HepG2 (cell line): ENCODE results near the gene KLF13. TPM values are rescaled to one million over a fixed set of nuclear protein-coding genes. Genes with fewer than 3 reads are reported as not detected.

ENCODE experiments used
- CBX5 ChIP-seq: sonication (generic); formaldehyde crosslinking; IDR thresholded peaks from 2 replicates; pipeline ENCODE4 v1.4.0; 2020; ENCODE audit warnings: missing genetic modification reagents, borderline replicate concordance
- IRX3 ChIP-seq: sonication (generic); formaldehyde crosslinking; IDR thresholded peaks from 2 replicates; pipeline ENCODE4 v1.8.1; 2023; ENCODE audit warnings: mild to moderate bottlenecking, low read depth, missing genetic modification reagents, borderline replicate concordance
- KLF11 ChIP-seq: IDR thresholded peaks from 2 replicates; pipeline ENCODE4 v1.6.1; 2016; ENCODE audit warnings: missing compliant biosample characterization
- MYNN ChIP-seq: sonication (generic); formaldehyde crosslinking; IDR thresholded peaks from 2 replicates; pipeline ENCODE4 v1.4.0; 2020; ENCODE audit warnings: mild to moderate bottlenecking, low read depth, missing genetic modification reagents
- PRPF4 ChIP-seq: fragments of 200-400 bp; formaldehyde crosslinking; IDR thresholded peaks from 2 replicates; pipeline ENCODE4 v1.6.1; 2016; ENCODE audit warnings: low read length, low read depth; ENCODE audit not compliant: poor library complexity, severe bottlenecking
- SRSF9 ChIP-seq: fragments of 200-400 bp; formaldehyde crosslinking; IDR thresholded peaks from 2 replicates; pipeline ENCODE4 v1.6.1; 2018; ENCODE audit warnings: borderline replicate concordance, mild to moderate bottlenecking, low read depth, low read length; ENCODE audit not compliant: insufficient read depth, poor library complexity, severe bottlenecking
- ZBTB20 ChIP-seq: sonication (generic); formaldehyde crosslinking; IDR thresholded peaks from 2 replicates; pipeline ENCODE4 v1.8.1; 2023; ENCODE audit warnings: missing genetic modification reagents, low read depth, mild to moderate bottlenecking, borderline replicate concordance
- ZNF451 ChIP-seq: sonication (generic); formaldehyde crosslinking; IDR thresholded peaks from 2 replicates; pipeline ENCODE4 v1.5.0; 2020; ENCODE audit warnings: mild to moderate bottlenecking, missing genetic modification reagents
- polyA plus RNA-seq, 8 experiments: library from polyadenylated mRNA; depleted of rRNA in 3 of 8; stranded (reverse) in 7 of 8; unstranded in 1 of 8; fragments of >200 nt; fragmentation: Illumina TruSeq in 4 of 8; extraction: Trizol in 4 of 8; gene quantifications; 2 replicates each; pipeline versions ENCODE4 v1.2.1 to v1.2.3, GENCODE V29; 2011 to 2016; ENCODE audit warnings: low read depth in 4 of 8, missing spikeins in 1 of 8, mixed read lengths in 1 of 8; ENCODE audit not compliant: insufficient read depth in 1 of 8
- total RNA-seq, 5 experiments: library from RNA; depleted of rRNA; stranded (reverse); fragments of >200 nt; fragmentation: Illumina TruSeq; extraction: Trizol; gene quantifications; 2 replicates each; pipeline ENCODE4 v1.2.3, GENCODE V29; 2016; ENCODE audit warnings: low read depth in 1 of 5
- TF ChIP-seq, protein P1 (sequence below): sonication (generic); formaldehyde crosslinking; IDR thresholded peaks from 2 replicates; pipeline ENCODE4 v1.5.1; 2020; ENCODE audit warnings: missing genetic modification reagents, mild to moderate bottlenecking, borderline replicate concordance
- TF ChIP-seq, protein P2 (sequence below): sonication (generic); formaldehyde crosslinking; IDR thresholded peaks from 2 replicates; pipeline ENCODE4 v1.8.0; 2022; ENCODE audit warnings: low read depth, missing genetic modification reagents
- TF ChIP-seq, protein P3 (sequence below): sonication (generic); formaldehyde crosslinking; IDR thresholded peaks from 2 replicates; pipeline ENCODE4 v1.4.0; 2020; ENCODE audit warnings: mild to moderate bottlenecking, missing genetic modification reagents
- TF ChIP-seq, protein P4 (sequence below): sonication (generic); formaldehyde crosslinking; IDR thresholded peaks from 2 replicates; pipeline ENCODE4; 2020; ENCODE audit warnings: missing genetic modification reagents, mild to moderate bottlenecking, borderline replicate concordance
- TF ChIP-seq, protein P5 (sequence below): sonication (generic); formaldehyde crosslinking; IDR thresholded peaks from 2 replicates; pipeline ENCODE4 v1.9.0; 2022; ENCODE audit warnings: missing genetic modification reagents, mild to moderate bottlenecking, borderline replicate concordance
- TF ChIP-seq, protein P6 (sequence below): sonication (generic); formaldehyde crosslinking; IDR thresholded peaks from 2 replicates; pipeline ENCODE4 v1.4.0; 2020; ENCODE audit warnings: mild to moderate bottlenecking, missing genetic modification reagents

KLF13 gene
- total and polyA plus RNA-seq, 2 of the 13 experiments (the other 11 are each of a cell fraction or from before 2014, with no cell fraction given): 16.8 to 25.1 TPM

DNA sequence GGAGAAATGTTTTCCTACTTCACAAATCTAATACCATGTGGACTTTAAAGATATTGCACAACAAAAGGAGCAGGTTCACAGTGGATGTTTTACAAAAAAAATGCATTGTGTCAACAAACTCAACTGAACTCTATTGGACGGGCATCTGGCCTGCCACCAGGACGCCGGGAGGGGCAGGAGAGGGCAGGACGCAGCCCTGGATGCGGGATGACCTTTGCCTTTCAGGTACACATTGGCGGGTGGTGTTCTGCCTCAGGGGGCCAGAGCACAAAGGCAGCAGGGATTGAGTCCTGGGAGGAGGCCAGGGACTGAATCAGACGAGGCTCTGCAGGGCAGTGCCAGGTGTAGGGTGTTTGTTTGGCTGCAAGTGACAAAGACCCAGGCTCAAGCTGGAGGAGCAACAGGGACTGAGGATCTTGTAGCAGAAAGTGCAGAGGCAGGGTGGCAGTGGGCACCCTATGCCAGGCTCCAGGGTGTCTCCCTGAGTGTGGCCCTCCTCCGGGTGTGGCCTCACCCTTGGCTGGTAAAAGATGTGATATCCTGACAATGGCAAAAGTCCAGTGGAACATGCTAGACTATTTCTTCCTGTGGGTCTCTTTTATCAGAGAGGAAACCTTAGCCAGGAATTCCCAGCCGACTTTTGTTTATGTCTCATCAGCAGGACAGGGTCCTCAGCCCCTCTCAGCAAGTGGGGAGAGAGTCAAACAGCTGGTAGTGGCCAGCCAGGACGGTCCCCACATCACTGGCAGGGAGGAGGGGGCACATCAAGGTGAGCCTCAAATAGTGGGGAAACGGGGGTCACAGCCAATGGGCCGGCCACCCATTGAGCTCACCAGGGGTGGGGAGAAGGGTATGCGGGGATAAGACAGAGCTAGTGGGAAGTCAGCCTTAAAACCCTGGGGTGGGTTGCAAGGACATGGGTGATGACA, 29.7 kb upstream of the KLF13 start (continued):
- TF ChIP-seq, protein P1, sequence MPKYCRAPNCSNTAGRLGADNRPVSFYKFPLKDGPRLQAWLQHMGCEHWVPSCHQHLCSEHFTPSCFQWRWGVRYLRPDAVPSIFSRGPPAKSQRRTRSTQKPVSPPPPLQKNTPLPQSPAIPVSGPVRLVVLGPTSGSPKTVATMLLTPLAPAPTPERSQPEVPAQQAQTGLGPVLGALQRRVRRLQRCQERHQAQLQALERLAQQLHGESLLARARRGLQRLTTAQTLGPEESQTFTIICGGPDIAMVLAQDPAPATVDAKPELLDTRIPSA (CRISPR knock-in tag): no peak
- TF ChIP-seq, protein P2, sequence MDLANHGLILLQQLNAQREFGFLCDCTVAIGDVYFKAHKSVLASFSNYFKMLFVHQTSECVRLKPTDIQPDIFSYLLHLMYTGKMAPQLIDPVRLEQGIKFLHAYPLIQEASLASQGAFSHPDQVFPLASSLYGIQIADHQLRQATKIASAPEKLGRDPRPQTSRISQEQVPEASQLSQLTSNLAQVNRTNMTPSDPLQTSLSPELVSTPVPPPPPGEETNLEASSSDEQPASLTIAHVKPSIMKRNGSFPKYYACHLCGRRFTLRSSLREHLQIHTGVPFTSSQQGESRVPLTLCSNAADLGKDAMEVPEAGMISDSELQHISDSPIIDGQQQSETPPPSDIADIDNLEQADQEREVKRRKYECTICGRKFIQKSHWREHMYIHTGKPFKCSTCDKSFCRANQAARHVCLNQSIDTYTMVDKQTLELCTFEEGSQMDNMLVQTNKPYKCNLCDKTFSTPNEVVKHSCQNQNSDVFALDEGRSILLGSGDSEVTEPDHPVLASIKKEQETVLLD (CRISPR knock-in tag): no peak
- no peak for TF ChIP-seq PRPF4
- peak; percentile 95 for TF ChIP-seq ZBTB20 (CRISPR knock-in tag)
- TF ChIP-seq, protein P3, sequence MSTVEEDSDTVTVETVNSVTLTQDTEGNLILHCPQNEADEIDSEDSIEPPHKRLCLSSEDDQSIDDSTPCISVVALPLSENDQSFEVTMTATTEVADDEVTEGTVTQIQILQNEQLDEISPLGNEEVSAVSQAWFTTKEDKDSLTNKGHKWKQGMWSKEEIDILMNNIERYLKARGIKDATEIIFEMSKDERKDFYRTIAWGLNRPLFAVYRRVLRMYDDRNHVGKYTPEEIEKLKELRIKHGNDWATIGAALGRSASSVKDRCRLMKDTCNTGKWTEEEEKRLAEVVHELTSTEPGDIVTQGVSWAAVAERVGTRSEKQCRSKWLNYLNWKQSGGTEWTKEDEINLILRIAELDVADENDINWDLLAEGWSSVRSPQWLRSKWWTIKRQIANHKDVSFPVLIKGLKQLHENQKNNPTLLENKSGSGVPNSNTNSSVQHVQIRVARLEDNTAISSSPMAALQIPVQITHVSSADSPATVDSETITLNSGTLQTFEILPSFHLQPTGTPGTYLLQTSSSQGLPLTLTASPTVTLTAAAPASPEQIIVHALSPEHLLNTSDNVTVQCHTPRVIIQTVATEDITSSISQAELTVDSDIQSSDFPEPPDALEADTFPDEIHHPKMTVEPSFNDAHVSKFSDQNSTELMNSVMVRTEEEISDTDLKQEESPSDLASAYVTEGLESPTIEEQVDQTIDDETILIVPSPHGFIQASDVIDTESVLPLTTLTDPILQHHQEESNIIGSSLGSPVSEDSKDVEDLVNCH: no peak
- no peak for TF ChIP-seq KLF11 (CRISPR knock-in tag)
- peak; percentile 89; the same call in 1 of the 2 replicates for TF ChIP-seq CBX5
- no peak for TF ChIP-seq SRSF9
- TF ChIP-seq, protein P4, sequence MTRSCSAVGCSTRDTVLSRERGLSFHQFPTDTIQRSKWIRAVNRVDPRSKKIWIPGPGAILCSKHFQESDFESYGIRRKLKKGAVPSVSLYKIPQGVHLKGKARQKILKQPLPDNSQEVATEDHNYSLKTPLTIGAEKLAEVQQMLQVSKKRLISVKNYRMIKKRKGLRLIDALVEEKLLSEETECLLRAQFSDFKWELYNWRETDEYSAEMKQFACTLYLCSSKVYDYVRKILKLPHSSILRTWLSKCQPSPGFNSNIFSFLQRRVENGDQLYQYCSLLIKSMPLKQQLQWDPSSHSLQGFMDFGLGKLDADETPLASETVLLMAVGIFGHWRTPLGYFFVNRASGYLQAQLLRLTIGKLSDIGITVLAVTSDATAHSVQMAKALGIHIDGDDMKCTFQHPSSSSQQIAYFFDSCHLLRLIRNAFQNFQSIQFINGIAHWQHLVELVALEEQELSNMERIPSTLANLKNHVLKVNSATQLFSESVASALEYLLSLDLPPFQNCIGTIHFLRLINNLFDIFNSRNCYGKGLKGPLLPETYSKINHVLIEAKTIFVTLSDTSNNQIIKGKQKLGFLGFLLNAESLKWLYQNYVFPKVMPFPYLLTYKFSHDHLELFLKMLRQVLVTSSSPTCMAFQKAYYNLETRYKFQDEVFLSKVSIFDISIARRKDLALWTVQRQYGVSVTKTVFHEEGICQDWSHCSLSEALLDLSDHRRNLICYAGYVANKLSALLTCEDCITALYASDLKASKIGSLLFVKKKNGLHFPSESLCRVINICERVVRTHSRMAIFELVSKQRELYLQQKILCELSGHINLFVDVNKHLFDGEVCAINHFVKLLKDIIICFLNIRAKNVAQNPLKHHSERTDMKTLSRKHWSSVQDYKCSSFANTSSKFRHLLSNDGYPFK (CRISPR knock-in tag): no peak; the same call in 1 of the 2 replicates
- TF ChIP-seq ZNF451: peak; percentile 68; the same call in 1 of the 2 replicates
- TF ChIP-seq IRX3 (CRISPR knock-in tag): no peak
- no peak for TF ChIP-seq MYNN (CRISPR knock-in tag)
- TF ChIP-seq, protein P5, sequence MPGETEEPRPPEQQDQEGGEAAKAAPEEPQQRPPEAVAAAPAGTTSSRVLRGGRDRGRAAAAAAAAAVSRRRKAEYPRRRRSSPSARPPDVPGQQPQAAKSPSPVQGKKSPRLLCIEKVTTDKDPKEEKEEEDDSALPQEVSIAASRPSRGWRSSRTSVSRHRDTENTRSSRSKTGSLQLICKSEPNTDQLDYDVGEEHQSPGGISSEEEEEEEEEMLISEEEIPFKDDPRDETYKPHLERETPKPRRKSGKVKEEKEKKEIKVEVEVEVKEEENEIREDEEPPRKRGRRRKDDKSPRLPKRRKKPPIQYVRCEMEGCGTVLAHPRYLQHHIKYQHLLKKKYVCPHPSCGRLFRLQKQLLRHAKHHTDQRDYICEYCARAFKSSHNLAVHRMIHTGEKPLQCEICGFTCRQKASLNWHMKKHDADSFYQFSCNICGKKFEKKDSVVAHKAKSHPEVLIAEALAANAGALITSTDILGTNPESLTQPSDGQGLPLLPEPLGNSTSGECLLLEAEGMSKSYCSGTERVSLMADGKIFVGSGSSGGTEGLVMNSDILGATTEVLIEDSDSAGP (CRISPR knock-in tag): peak; percentile 92
- TF ChIP-seq, protein P6, sequence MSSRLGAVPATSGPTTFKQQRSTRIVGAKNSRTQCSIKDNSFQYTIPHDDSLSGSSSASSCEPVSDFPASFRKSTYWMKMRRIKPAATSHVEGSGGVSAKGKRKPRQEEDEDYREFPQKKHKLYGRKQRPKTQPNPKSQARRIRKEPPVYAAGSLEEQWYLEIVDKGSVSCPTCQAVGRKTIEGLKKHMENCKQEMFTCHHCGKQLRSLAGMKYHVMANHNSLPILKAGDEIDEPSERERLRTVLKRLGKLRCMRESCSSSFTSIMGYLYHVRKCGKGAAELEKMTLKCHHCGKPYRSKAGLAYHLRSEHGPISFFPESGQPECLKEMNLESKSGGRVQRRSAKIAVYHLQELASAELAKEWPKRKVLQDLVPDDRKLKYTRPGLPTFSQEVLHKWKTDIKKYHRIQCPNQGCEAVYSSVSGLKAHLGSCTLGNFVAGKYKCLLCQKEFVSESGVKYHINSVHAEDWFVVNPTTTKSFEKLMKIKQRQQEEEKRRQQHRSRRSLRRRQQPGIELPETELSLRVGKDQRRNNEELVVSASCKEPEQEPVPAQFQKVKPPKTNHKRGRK: no peak
